Fibroblast of villous mesenchyme (primary cell): ENCODE measurements around the gene LMBR1. TPM values are rescaled to one million over a fixed set of nuclear protein-coding genes. Genes with fewer than 3 reads are reported as not detected.

Source experiments
- DNase-seq: peaks from one replicate; pipeline ENCODE4 v3.0.0-alpha.2; 2010; ENCODE audit warnings: low read depth
- H3K4me3 ChIP-seq: 2 replicates; pipeline ENCODE4 v1.5.1; 2011; ENCODE audit warnings: low read depth, mild to moderate bottlenecking, low read length
- total RNA-seq: library from RNA; depleted of rRNA; stranded (reverse); fragments of >200 nt; gene quantifications from 2 replicates; pipeline ENCODE4 v1.2.3, GENCODE V29; 2012
- TF ChIP-seq, protein P1 (sequence below): IDR thresholded peaks from 2 replicates; pipeline ENCODE4 v1.5.1; 2012; ENCODE audit warnings: low read depth, mild to moderate bottlenecking, low read length; ENCODE audit not compliant: insufficient read depth

The LMBR1 gene
- total RNA-seq, 1 donor: 43.6 TPM

DNA sequence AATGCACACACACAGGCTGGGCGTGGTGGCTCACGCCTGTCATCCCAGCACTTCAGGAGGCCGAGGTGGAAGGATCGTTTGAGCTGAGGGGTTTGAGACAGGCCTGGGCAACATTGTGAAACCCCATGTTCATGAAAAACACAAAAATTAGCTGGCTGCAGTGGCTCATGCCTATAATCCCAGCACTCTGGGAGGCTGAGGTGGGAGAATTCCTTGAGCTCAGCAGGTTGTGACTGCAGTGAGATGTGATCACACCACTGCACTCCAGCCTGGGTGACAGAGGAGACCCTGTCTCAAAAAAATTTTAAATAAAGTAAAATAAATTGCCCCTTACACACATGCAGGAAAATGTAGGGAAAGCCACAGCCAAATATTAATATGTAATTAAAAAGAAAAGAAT, 208.3 kb downstream of the LMBR1 start:
- no peak overlapping the region for H3K4me3 ChIP-seq
- no peak for DNase-seq
- TF ChIP-seq, protein P1, sequence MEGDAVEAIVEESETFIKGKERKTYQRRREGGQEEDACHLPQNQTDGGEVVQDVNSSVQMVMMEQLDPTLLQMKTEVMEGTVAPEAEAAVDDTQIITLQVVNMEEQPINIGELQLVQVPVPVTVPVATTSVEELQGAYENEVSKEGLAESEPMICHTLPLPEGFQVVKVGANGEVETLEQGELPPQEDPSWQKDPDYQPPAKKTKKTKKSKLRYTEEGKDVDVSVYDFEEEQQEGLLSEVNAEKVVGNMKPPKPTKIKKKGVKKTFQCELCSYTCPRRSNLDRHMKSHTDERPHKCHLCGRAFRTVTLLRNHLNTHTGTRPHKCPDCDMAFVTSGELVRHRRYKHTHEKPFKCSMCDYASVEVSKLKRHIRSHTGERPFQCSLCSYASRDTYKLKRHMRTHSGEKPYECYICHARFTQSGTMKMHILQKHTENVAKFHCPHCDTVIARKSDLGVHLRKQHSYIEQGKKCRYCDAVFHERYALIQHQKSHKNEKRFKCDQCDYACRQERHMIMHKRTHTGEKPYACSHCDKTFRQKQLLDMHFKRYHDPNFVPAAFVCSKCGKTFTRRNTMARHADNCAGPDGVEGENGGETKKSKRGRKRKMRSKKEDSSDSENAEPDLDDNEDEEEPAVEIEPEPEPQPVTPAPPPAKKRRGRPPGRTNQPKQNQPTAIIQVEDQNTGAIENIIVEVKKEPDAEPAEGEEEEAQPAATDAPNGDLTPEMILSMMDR: no peak

DNA sequence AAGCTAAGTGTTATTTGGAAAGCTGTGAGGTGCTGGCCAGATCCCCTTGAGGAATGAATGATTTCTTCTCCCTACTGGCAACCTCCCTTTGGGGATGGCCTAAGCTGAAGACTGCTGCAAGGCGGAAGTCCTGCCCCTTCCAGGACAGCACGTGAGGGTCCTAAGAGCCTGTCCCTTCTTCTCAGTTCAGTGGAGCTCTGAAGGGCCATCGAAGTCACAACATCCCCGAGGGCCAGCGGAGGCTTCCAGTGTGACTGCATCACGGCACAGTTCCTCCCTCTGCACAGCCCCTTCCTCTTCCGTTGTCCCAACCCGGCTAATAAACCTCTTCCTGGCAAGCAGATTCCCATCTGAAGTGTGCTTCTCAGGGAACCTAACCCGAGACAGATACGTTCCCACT, 208.7 kb downstream of the LMBR1 start:
- H3K4me3 ChIP-seq: no peak overlapping the region
- DNase-seq: no peak
- TF ChIP-seq, protein P1: no peak

DNA sequence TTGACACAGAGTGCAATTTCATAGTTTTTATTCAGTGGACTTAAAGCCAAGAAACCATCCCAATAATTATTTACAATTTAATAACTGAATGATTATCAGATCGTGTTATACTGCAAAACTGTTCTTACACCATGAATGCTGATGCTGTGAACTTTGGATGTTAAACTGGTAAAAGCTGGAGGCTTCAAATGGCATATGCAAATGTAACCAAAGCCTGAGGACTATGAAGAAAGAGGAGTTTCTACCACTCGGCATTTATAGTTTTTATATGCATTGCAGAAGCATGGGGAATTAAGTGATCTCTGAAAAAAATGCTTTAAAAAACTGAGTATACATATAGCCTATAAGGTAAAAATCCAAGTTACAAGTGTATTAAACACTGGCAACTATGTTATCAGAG, 210.1 kb downstream of the LMBR1 start:
- no peak for DNase-seq
- no peak overlapping the region for H3K4me3 ChIP-seq
- TF ChIP-seq, protein P1: no peak

DNA sequence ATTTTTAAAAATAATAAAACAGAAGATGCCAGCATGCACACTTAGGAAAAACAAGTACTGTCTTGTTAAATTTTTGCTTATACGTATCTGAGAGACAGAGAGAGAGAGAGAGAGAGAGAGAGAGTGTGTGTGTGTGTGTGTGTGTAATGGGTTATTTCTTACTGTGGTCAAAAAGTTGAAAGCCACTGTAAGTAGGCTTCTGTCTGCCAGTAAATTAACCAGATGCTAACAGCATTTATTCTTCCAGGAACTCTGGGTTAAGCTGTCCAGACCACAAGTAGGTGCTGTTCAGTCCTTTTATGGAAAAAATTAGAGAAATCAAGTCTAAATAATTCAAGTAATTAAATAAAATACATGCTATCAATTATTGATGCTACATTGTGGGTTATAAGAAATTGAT, 212.7 kb downstream of the LMBR1 start:
- TF ChIP-seq, protein P1: no peak
- DNase-seq: peak; percentile 39
- no peak overlapping the region for H3K4me3 ChIP-seq

DNA sequence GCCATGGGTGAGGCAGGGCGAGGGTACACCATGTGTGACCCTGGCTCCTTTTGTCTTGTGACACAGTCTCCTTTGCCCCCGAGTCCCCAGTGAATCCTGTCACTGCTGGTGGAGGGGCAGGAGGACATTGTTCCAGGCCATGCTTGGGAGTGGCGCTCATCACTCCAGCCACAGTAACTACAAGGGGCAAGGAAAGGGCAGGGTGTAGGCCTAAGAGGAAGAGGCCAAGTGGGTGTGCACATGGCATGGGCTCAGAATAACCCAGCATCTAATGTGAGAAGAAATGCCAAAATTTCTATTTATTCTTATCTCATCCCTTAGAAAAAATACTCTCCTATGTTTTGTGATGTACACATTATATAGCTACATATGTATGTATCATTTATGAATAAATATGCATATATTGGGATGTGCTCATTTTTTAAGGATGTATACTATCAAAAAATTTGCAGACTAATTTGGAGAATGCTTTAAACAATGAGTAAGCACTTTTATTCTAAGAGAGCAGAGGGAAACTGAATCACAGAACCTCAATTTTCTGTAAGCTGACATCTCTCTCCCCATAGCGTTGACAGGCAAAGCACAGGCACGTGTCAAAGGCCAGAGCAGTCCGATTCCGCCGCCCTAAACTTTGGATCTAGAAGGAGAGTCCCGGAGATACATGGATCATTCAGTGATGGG, 215.5 kb downstream of the LMBR1 start:
- TF ChIP-seq, protein P1: no peak
- DNase-seq: no peak
- H3K4me3 ChIP-seq: no peak overlapping the region

DNA sequence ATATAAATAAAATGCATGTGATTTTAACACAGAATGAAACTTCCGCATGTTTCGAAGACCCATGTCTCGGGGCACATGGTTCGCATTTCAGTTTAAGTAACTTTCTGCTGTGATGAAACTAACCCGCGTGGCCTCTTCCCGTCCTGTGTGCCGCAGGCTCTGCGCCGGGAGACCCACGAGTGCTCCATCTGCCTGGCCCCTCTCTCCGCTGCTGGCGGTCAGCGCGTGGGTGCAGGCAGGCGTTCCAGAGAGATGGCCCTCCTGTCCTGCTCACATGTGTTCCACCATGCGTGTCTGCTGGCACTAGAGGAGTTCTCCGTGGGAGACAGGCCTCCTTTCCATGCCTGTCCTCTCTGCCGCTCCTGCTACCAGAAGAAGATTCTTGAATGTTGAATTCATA, 216.7 kb downstream of the LMBR1 start:
- TF ChIP-seq, protein P1: no peak
- H3K4me3 ChIP-seq: no peak overlapping the region
- no peak for DNase-seq

DNA sequence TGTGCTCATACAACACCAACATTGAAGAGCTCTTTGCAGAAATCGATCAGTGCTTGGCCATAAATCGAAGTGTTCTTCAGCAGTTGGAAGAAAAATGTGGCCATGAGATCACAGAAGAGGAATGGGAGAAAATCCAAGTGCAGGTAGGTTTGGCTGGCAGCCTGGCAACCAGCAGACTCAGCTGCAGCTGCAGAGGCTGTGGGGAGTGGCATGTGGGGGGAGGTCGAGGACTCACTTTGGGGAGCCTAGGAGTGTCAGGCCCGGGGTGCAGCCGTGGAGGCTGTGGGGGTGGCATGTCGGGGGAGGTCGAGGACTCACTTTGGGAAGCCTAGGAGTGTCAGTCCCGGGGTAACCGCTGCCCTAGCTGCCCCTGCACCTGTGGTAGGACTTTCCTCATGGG, 217.3 kb downstream of the LMBR1 start:
- no peak for DNase-seq
- TF ChIP-seq, protein P1: no peak

More for the DNA sequence above, 217.3 kb downstream of the LMBR1 start:
- H3K4me3 ChIP-seq: no peak overlapping the region
